ENCODE data around the gene TP53BP2.

TP53BP2 gene

GRCh38 chr1:223860051-223860622 lies 14.4 kb upstream of the TP53BP2 start:
- Histone ChIP-seq H3K27ac (no peak overlapping the region), H2AFZ (no peak overlapping the region), H3K27me3 (ENCODE audit: control insufficient read depth, insufficient read depth, low read length) (no peaks in the 10 kb centered on the region), H3K79me2 (no peaks in the 10 kb centered on the region), H3K4me3 (ENCODE audit: low read depth, low read length) (no peak overlapping the region), H3K9ac (no peak overlapping the region), H3K4me2 (ENCODE audit: low read length) (no peak overlapping the region), H3K36me3 (ENCODE audit: control insufficient read depth, insufficient read depth, low read length) (no peaks in the 10 kb centered on the region), H3K9me3 (ENCODE audit: control insufficient read depth, low read length) (no peaks in the 10 kb centered on the region), H3K4me1 (peaks cover 4% of the 10 kb centered on the region)
- TF ChIP-seq CTCF (IDR thresholded peaks at IDR 0.05) = no peak

- no peaks in the 10 kb centered on the region for H3K36me3 ChIP-seq (ENCODE audit: control insufficient read depth, insufficient read depth, low read length)
- H3K9me3 ChIP-seq (ENCODE audit: control insufficient read depth, low read length) = no peaks in the 10 kb centered on the region
- H2AFZ ChIP-seq = no peak overlapping the region
- no peak overlapping the region for H3K4me2 ChIP-seq (ENCODE audit: low read length)
- no peak overlapping the region for H3K9ac ChIP-seq
- no peaks in the 10 kb centered on the region for H3K79me2 ChIP-seq
- no peak for TF ChIP-seq CTCF (IDR thresholded peaks at IDR 0.05)
- H3K4me3 ChIP-seq (ENCODE audit: low read depth, low read length) = no peak overlapping the region
- no peaks in the 10 kb centered on the region for H3K27me3 ChIP-seq (ENCODE audit: control insufficient read depth, insufficient read depth, low read length)
- H3K27ac ChIP-seq = no peak overlapping the region
- peaks cover 4% of the 10 kb centered on the region for H3K4me1 ChIP-seq
Observed at GRCh38 chr1:223859058-223859457, 13.3 kb upstream of the TP53BP2 start.

- H3K27me3 ChIP-seq (ENCODE audit: control insufficient read depth, insufficient read depth, low read length) = no peaks in the 10 kb centered on the region
- no peak overlapping the region for H3K9ac ChIP-seq
- H3K4me3 ChIP-seq (ENCODE audit: low read depth, low read length) = no peak overlapping the region
- H3K36me3 ChIP-seq (ENCODE audit: control insufficient read depth, insufficient read depth, low read length) = no peaks in the 10 kb centered on the region
- H3K9me3 ChIP-seq (ENCODE audit: control insufficient read depth, low read length) = no peaks in the 10 kb centered on the region
- no peak overlapping the region for H2AFZ ChIP-seq
- H3K79me2 ChIP-seq = no peaks in the 10 kb centered on the region
- no peak for TF ChIP-seq CTCF (IDR thresholded peaks at IDR 0.05)
- H3K4me2 ChIP-seq (ENCODE audit: low read length) = no peak overlapping the region
- H3K27ac ChIP-seq = no peak overlapping the region
- H3K4me1 ChIP-seq = peaks cover 4% of the 10 kb centered on the region
Observed at GRCh38 chr1:223856386-223856785, 10.6 kb upstream of the TP53BP2 start.

GRCh38 chr1:223853748-223854147 lies 8.0 kb upstream of the TP53BP2 start:
- no peak for TF ChIP-seq CTCF (IDR thresholded peaks at IDR 0.05)
- Histone ChIP-seq H3K4me1 (no peaks in the 10 kb centered on the region), H3K27ac (no peak overlapping the region), H3K9me3 (ENCODE audit: control insufficient read depth, low read length) (no peaks in the 10 kb centered on the region), H3K4me3 (ENCODE audit: low read depth, low read length) (no peak overlapping the region), H3K4me2 (ENCODE audit: low read length) (no peak overlapping the region), H3K27me3 (ENCODE audit: control insufficient read depth, insufficient read depth, low read length) (no peaks in the 10 kb centered on the region), H3K36me3 (ENCODE audit: control insufficient read depth, insufficient read depth, low read length) (no peaks in the 10 kb centered on the region), H3K79me2 (no peaks in the 10 kb centered on the region), H3K9ac (no peak overlapping the region), H2AFZ (no peak overlapping the region)

- no peak overlapping the region for H3K9ac ChIP-seq
- no peaks in the 10 kb centered on the region for H3K36me3 ChIP-seq (ENCODE audit: control insufficient read depth, insufficient read depth, low read length)
- H3K27ac ChIP-seq = no peak overlapping the region
- TF ChIP-seq CTCF (IDR thresholded peaks at IDR 0.05) = no peak
- no peak overlapping the region for H3K4me3 ChIP-seq (ENCODE audit: low read depth, low read length)
- H3K4me1 ChIP-seq = no peaks in the 10 kb centered on the region
- no peaks in the 10 kb centered on the region for H3K9me3 ChIP-seq (ENCODE audit: control insufficient read depth, low read length)
- no peak overlapping the region for H2AFZ ChIP-seq
- no peaks in the 10 kb centered on the region for H3K79me2 ChIP-seq
- H3K27me3 ChIP-seq (ENCODE audit: control insufficient read depth, insufficient read depth, low read length) = no peaks in the 10 kb centered on the region
- H3K4me2 ChIP-seq (ENCODE audit: low read length) = no peak overlapping the region
Observed at GRCh38 chr1:223853275-223853674, 7.5 kb upstream of the TP53BP2 start.
